DMS79 (cell line): ENCODE results near the gene CYP2J2.
"Not testable (repeated sequence)": the region's sequence is repeated elsewhere in the genome, so short reads cannot be mapped to it uniquely, and the experiment has no call there.

Experiments
- DNase-seq: peaks from one replicate; lab custom pipeline; 2025; lab: John Stamatoyannopoulos, UW

The CYP2J2 gene

GRCh38 chr1:59917785-59918180, 8.8 kb downstream of the CYP2J2 start:
- DNase-seq: no peak

GRCh38 chr1:59917026-59917784, 9.4 kb downstream of the CYP2J2 start:
- DNase-seq: no peak

GRCh38 chr1:59915516-59915915, 11.1 kb downstream of the CYP2J2 start:
- DNase-seq: no peak

GRCh38 chr1:59914791-59915286, 11.7 kb downstream of the CYP2J2 start:
- not testable (repeated sequence) for DNase-seq

GRCh38 chr1:59908682-59909081, 17.9 kb downstream of the CYP2J2 start:
- DNase-seq: no peak

- DNase-seq: no peak
These were observed 18.5 kb downstream of the CYP2J2 start for GRCh38 chr1:59908084-59908483.

GRCh38 chr1:59906931-59907330, 19.6 kb downstream of the CYP2J2 start:
- no peak for DNase-seq

GRCh38 chr1:59903141-59903754, 23.3 kb downstream of the CYP2J2 start:
- DNase-seq: no peak

GRCh38 chr1:59901770-59902388, 24.7 kb downstream of the CYP2J2 start:
- no peak for DNase-seq

- DNase-seq: no peak
These were observed 25.9 kb downstream of the CYP2J2 start for GRCh38 chr1:59900640-59901039.

GRCh38 chr1:59898927-59899326, 27.6 kb downstream of the CYP2J2 start:
- DNase-seq: no peak

- DNase-seq: no peak
These were observed 29.4 kb downstream of the CYP2J2 start for GRCh38 chr1:59897165-59897564.

- DNase-seq: no peak
These were observed 33.4 kb downstream of the CYP2J2 start for GRCh38 chr1:59892841-59893811.

- peak; percentile 20 for DNase-seq
These were observed 41.3 kb downstream of the CYP2J2 start for GRCh38 chr1:59885160-59885832.

- no peak for DNase-seq
These were observed 45.8 kb downstream of the CYP2J2 start for GRCh38 chr1:59880735-59881134.

- DNase-seq: no peak
These were observed 46.5 kb downstream of the CYP2J2 start for GRCh38 chr1:59879996-59880505.

GRCh38 chr1:59879574-59879973, 47.0 kb downstream of the CYP2J2 start:
- DNase-seq: no peak

- no peak for DNase-seq
These were observed 48.2 kb downstream of the CYP2J2 start for GRCh38 chr1:59878370-59878769.

- no peak for DNase-seq
These were observed 49.4 kb downstream of the CYP2J2 start for GRCh38 chr1:59877108-59877682.

- DNase-seq: no peak
These were observed 54.8 kb downstream of the CYP2J2 start for GRCh38 chr1:59871746-59872145.

GRCh38 chr1:59866462-59866861, 60.1 kb downstream of the CYP2J2 start:
- DNase-seq: no peak
